Gastrocnemius medialis (tissue), 4 donors: ENCODE data around the gene BTBD16.

Experiments
- POLR2A ChIP-seq, 2 donors: fragments of 450-650 bp; IDR thresholded peaks; one replicate each; pipeline ENCODE4 v1.6.1; 2017; ENCODE audit warnings: antibody characterized with exemption in 2 of 2, mild to moderate bottlenecking in 2 of 2, moderate library complexity in 2 of 2
- TF ChIP-seq, protein P1 (sequence below), 5 experiments: fragments of 450-650 bp in 3 of 5; fragments of 200-600 bp in 2 of 5; sonication (generic) in 2 of 5; IDR thresholded peaks in 4 of 5; conservative IDR thresholded peaks in 1 of 5; 1 replicate in 4 of 5; 2 replicates in 1 of 5; pipeline ENCODE4 v1.5.1; 2016 to 2019; ENCODE audit warnings: antibody characterized with exemption in 5 of 5, mild to moderate bottlenecking in 3 of 5, moderate library complexity in 3 of 5

DNA sequence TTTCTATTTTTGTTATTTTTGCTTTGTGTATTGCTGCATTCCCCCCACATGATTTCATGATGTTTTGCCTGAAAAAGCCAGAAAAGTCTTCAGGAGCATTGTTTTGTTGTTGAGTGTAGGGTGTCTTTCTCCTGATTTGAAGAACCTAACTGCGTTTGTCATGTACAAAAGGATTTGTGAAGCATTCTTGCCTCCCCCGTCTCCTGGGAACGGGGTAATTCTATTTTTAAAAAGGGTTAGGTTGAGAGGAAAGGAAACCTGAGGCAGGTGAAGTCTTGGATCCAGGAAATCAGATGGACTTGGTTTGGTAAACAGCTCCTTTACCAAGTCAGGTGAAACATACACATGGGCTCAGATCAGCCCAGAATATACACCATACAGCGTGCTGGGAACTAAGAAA, 26.0 kb upstream of the BTBD16 start:
- TF ChIP-seq, protein P1, sequence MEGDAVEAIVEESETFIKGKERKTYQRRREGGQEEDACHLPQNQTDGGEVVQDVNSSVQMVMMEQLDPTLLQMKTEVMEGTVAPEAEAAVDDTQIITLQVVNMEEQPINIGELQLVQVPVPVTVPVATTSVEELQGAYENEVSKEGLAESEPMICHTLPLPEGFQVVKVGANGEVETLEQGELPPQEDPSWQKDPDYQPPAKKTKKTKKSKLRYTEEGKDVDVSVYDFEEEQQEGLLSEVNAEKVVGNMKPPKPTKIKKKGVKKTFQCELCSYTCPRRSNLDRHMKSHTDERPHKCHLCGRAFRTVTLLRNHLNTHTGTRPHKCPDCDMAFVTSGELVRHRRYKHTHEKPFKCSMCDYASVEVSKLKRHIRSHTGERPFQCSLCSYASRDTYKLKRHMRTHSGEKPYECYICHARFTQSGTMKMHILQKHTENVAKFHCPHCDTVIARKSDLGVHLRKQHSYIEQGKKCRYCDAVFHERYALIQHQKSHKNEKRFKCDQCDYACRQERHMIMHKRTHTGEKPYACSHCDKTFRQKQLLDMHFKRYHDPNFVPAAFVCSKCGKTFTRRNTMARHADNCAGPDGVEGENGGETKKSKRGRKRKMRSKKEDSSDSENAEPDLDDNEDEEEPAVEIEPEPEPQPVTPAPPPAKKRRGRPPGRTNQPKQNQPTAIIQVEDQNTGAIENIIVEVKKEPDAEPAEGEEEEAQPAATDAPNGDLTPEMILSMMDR (IDR thresholded peaks at IDR 0.05 in 4 of 5, conservative IDR thresholded peaks at IDR 0.05 in 1 of 5) = no peak
- TF ChIP-seq POLR2A (IDR thresholded peaks at IDR 0.05) = no peak
